ENCODE measurements around the gene FOXL2. TPM values are rescaled to one million over a fixed set of nuclear protein-coding genes. Genes with fewer than 3 reads are reported as not detected.

FOXL2 gene
- total RNA-seq, 1 donor from 2014 or later, result 0.09 TPM

- no peak overlapping the region for H3K4me3 Mint-ChIP-seq
- no peak for DNase-seq (ENCODE audit: low read depth, low spot score)
- TF ChIP-seq CTCF (conservative IDR thresholded peaks at IDR 0.05), result no peak
- no peaks in the 10 kb centered on the region for H3K36me3 Mint-ChIP-seq (ENCODE audit: low read depth)
- no peaks in the 10 kb centered on the region for H3K9me3 Mint-ChIP-seq
- H3K27ac Mint-ChIP-seq (ENCODE audit: unreplicated experiment), result no peak overlapping the region
- peaks cover 6% of the 10 kb centered on the region for H3K27me3 Mint-ChIP-seq (ENCODE audit: low read depth)
- no peaks in the 10 kb centered on the region for H3K4me1 Mint-ChIP-seq
Observed at GRCh38 chr3:138976047-138976446, 29.1 kb upstream of the FOXL2 start.

- no peaks in the 10 kb centered on the region for H3K9me3 Mint-ChIP-seq
- H3K4me1 Mint-ChIP-seq, result no peaks in the 10 kb centered on the region
- no peak overlapping the region for H3K27ac Mint-ChIP-seq (ENCODE audit: unreplicated experiment)
- TF ChIP-seq CTCF (conservative IDR thresholded peaks at IDR 0.05), result no peak
- DNase-seq (ENCODE audit: low read depth, low spot score), result no peak
- H3K4me3 Mint-ChIP-seq, result no peak overlapping the region
- no peaks in the 10 kb centered on the region for H3K36me3 Mint-ChIP-seq (ENCODE audit: low read depth)
- peaks cover 13% of the 10 kb centered on the region for H3K27me3 Mint-ChIP-seq (ENCODE audit: low read depth)
Observed at GRCh38 chr3:138975351-138975750, 28.4 kb upstream of the FOXL2 start.

GRCh38 chr3:138974462-138974861 lies 27.5 kb upstream of the FOXL2 start:
- no peaks in the 10 kb centered on the region for H3K4me1 Mint-ChIP-seq
- no peak overlapping the region for H3K27ac Mint-ChIP-seq (ENCODE audit: unreplicated experiment)
- no peaks in the 10 kb centered on the region for H3K9me3 Mint-ChIP-seq
- TF ChIP-seq CTCF (conservative IDR thresholded peaks at IDR 0.05), result no peak
- H3K4me3 Mint-ChIP-seq, result no peak overlapping the region
- peaks cover 17% of the 10 kb centered on the region for H3K27me3 Mint-ChIP-seq (ENCODE audit: low read depth)
- H3K36me3 Mint-ChIP-seq (ENCODE audit: low read depth), result no peaks in the 10 kb centered on the region
- no peak for DNase-seq (ENCODE audit: low read depth, low spot score)

GRCh38 chr3:138972941-138973340 lies 26.0 kb upstream of the FOXL2 start:
- H3K27ac Mint-ChIP-seq (ENCODE audit: unreplicated experiment), result no peak overlapping the region
- no peak for DNase-seq (ENCODE audit: low read depth, low spot score)
- no peaks in the 10 kb centered on the region for H3K9me3 Mint-ChIP-seq
- no peak overlapping the region for H3K4me3 Mint-ChIP-seq
- peaks cover 26% of the 10 kb centered on the region for H3K27me3 Mint-ChIP-seq (ENCODE audit: low read depth)
- TF ChIP-seq CTCF (conservative IDR thresholded peaks at IDR 0.05), result no peak
- H3K4me1 Mint-ChIP-seq, result no peaks in the 10 kb centered on the region
- no peaks in the 10 kb centered on the region for H3K36me3 Mint-ChIP-seq (ENCODE audit: low read depth)

- Mint-ChIP-seq H3K27ac (ENCODE audit: unreplicated experiment) (no peak overlapping the region), H3K4me1 (no peaks in the 10 kb centered on the region), H3K27me3 (ENCODE audit: low read depth) (peaks cover 29% of the 10 kb centered on the region), H3K9me3 (no peaks in the 10 kb centered on the region), H3K36me3 (ENCODE audit: low read depth) (no peaks in the 10 kb centered on the region), H3K4me3 (no peak overlapping the region)
- no peak for DNase-seq (ENCODE audit: low read depth, low spot score)
- TF ChIP-seq CTCF (conservative IDR thresholded peaks at IDR 0.05), result no peak
Observed at GRCh38 chr3:138971766-138972320, 24.9 kb upstream of the FOXL2 start.

All from neural crest cell (in vitro differentiated cells).